Measurements from ENCODE around the gene PRKAR2A. TPM values are rescaled to one million over a fixed set of nuclear protein-coding genes. Genes with fewer than 3 reads are reported as not detected.
A peak's percentile ranks its signal among the peaks of the same experiment; 100 is the strongest.

The PRKAR2A gene
- 18.5 and 19.6 TPM in 2 replicates for polyA plus RNA-seq (2014; cell fraction: cytosol; rRNA removed)
- polyA plus RNA-seq (2014; cell fraction: nucleus; rRNA removed): 7.1 and 7.4 TPM in 2 replicates

DNA sequence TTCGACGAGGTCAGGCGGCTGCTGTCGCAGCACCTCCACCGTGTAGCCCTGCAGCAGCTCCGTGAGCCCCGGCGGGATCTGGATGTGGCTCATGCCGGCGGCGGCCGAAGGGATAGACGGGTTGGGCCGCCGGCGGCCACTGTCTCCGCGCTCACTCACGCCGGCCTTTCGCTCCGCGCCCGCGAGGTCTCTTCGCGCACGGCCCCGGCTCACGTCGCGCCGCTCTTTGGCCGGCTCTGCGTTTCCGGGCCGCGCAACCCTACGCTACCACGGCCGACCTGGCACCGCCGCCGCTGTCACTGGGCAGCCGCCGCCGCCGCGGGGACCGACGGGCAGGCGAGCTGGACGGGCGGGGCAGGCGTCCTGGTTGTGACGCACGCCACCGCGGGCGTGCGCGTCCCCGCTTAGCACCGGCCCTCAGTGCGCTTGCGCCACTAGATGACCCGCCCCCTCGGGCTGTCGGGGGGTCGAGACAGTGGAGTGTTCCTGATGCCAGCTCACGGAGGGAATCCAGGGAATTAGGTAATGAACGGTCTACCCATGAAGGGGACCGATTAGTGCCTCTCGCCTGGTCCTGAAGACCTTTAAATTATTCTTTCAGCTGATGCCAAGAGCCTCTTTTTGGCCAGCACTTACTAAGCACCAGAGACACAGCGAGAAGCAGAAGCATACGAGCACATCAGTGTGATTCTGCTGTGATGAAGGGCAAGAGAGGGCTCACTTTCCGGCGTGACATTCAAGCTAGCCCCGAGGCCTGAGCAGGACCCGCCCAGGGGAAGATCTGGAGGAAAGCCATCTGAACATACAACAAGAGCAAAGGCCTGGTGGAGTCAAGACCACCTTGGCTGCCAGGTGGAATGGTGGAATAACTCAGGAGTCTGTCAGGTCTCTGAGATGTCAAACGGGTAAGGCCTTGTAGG, at the start of gene PRKAR2A:
TSS of gene PRKAR2A (minus strand) at position 371 of the 920 bp plus-strand sequence. CDS start at position 93, 278 bp downstream.
- DNase-seq (ENCODE audit: low spot score): peak; percentile 83

DNA sequence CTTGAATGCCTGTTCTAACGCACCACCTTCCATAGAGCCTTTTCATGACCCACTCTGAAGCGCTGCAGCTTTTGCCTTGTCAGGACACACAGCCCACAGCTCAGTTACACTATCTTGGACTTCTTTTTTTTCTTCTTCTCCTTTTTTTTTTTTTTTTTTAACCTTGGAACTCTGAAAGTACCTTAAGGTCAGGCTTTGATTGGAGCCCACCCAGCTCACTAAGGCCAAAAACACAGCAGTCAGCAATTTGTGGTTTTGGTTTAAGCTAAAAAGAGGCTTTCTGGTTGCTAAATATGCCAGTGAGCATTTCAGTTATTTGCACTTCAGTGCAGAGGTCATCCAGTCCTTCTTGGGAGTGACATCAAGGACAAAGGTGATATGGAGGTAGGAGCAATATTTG, 49.3 kb upstream of the PRKAR2A start:
- no peak for DNase-seq (ENCODE audit: low spot score)

DNA sequence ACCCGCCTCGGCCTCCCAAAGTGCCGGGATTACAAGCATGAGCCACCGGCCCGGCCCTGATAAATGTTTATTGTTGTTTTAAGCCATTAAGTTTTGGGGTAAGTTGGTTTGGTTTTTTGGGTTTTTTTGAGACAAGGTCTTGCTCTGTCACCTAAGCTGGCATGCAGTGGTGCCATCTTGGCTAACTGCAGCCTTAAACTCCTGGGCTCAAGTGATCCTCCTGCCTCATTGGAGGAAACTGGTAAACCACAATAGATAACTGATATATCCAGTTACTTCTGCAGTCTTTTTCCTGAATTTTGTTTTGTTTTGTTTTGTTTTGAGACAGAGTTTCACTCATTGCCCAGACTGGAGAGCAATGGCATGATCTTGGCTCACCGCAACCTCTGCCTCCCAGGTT, 46.8 kb upstream of the PRKAR2A start:
- no peak for DNase-seq (ENCODE audit: low spot score)

DNA sequence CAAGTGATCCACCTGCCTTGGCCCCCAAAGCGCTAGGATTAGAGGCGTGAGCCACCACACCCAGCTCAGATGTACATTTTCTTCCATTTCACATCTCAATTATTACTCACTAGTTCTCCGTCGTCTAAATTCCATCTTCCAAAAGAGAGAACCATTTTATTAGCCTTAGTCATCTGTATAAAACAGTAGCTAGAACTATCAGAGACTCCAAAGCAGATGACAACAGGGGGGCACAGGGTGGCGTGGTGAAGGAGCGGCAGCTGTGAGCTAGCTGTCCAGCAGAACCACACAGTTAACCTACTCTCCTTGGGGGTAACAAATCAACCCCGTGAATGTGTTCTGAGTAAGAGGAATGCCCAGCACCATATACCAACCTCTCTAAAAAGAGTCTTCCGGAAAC, 43.9 kb upstream of the PRKAR2A start:
- no peak for DNase-seq (ENCODE audit: low spot score)

DNA sequence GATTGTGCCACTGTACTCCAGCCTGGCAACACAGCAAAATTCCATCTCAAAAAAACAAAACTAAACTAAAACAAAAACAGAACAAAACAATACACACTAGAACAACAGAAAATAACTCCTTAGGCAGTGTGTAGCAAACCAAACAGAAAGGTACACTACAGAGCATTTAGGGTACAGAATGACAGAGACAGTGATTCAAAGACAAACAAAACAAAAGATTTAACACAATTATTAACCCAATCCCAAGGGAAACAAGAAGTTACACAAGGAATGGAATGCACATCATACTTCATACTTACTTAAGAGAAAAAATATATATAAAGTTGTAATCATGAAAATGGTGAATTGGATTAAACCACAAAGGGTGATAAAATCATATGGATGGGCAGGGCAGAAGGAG, 38.1 kb upstream of the PRKAR2A start:
- no peak for DNase-seq (ENCODE audit: low spot score)

DNA sequence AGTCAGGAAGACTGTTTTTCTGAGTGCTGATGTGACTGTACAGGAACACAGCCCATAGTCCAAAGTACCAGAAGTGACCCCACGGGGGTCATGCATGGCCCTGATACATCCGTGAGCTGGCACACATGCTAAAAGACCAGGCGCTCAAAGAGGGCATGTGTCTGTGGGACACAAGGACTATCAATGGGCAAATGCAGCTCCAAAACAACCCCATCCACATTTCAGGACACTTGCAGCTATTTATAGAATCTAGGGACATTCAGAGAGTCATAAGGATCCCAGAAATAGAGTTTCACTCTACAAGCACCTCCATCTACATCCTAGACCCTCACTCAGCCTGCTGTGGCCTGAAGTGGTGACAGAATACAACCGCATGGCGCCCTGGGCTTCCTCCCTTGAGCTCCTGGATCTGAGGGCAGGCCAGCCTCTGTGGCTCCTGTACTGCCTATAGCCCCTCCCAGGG, 34.0 kb upstream of the PRKAR2A start:
- no peak for DNase-seq (ENCODE audit: low spot score)

DNA sequence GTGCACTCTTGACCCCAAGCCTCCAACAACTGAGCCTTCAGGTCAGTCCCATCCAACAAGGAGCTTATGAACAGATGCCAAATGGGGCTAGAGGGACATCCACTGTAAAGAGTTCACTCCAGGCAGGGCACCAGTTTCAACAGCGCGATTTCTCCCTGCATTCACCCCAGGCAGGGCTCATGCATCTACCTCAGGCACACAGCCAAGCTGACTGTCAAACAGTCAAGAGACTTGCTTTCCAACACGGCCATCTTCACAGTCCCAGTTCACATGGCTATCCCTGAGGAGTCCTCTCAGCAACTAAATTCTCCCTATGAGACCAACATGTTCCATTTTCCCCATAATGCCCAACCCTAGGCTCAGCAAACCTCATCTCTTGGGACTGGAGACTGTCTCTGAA, 33.3 kb upstream of the PRKAR2A start:
- DNase-seq (ENCODE audit: low spot score): no peak

DNA sequence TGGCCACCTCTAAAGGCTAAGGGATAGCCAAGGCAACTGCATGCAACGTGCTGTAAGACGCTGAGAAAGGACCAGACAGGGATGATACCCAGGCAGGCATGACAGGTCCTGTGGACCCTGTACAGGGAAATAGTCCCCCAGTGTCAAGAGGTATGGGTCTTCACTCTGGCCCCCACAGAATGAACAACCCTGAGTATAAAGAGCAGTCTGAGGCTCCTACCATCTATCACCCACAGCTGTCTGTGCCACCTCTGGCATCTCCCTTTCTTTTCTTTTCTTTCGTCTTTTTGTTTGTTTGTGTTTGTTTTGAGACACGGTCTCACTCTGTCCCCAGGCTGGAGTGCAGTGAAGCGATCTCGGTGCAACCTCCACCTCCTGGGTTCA, 32.3 kb upstream of the PRKAR2A start:
- DNase-seq (ENCODE audit: low spot score): no peak

DNA sequence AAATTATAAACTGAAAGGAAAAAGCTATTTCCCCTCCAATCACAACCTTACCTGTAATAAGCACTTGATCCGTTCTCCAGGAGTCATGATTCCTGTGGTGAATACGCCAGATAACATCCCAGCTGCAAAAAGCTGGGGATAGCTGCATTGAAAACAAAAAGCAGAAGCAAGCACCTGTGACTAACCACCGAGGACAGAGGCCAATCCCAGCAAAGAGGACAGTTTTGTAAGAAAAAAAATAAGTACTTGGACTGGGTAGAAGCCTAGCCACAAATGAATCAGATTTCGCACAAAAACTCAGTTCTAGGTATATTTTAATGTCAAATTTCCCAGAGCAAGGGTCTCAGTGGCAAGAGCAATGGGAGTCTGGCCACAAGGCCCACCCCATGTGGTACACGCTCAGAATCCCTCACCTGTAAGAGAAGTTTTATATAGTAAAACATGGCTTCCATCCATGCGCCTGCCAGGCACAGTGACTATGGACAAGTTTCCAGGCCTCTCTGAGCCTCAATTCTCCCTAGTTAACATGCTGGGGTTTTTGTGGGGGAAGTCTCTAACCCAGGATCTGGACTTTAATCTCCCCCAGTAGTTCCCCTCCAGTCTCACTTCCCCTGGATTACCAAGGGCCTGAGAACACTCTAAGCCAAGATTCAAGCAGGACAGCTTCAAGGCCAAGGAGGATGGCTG, 31.8 kb upstream of the PRKAR2A start:
- DNase-seq (ENCODE audit: low spot score): no peak

DNA sequence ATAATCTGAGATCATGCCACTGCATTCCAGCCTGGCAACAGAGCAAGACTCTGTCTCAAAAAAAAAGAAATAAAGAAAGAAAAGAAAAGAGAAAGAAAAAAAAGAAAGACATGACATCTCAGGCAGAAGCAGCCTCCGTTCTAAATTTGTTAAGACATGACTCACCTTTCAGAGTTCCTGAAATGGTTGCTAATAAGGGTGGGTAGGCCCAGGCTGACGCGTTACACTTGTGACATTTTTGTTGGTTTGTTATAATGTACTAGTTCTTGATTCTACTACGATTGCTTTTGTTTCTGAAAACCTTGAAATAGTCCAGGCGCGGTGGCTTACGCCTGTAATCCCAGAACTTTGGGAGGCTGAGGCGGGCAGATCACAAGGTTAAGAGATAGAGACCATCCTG, 30.0 kb upstream of the PRKAR2A start:
- no peak for DNase-seq (ENCODE audit: low spot score)

DNA sequence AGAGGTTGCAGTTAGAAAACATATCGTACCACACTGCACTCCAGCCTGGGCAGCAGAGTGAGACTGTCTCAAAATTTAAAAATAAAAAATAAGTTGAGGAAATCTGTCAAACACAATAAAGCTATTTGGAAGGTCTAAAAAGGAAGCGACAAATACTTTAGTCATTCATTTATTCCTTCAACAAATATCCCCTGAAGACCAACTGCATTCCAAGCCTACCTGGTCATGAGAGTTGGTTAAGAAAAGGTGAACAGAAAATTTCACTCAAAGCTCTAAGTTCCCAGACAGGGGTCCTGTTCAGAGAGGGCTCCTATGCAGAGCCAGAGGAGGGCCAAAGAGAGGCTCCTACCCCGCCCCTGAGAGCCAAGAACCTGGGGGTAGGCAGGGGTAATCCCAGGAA, 15.4 kb upstream of the PRKAR2A start:
- no peak for DNase-seq (ENCODE audit: low spot score)

DNA sequence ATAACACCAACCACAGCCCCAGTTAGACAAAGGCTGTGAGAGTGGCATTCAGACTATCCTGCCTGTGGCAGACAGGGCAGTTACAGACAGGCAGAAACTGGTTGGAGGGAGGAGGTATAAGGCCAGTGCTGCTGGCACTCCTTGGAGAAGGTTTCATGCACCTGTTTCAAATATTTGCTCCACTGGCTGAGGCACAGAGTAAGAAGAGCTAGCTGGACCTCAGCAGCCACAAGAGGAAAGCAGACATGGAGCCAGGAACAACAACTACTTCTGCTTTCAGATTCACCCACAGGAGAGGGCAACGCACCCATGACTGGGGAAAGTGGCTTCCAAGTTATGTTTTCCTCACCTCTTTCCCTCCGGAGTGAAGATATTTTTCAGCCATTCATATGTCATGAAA, 11.5 kb upstream of the PRKAR2A start:
- no peak for DNase-seq (ENCODE audit: low spot score)

DNA sequence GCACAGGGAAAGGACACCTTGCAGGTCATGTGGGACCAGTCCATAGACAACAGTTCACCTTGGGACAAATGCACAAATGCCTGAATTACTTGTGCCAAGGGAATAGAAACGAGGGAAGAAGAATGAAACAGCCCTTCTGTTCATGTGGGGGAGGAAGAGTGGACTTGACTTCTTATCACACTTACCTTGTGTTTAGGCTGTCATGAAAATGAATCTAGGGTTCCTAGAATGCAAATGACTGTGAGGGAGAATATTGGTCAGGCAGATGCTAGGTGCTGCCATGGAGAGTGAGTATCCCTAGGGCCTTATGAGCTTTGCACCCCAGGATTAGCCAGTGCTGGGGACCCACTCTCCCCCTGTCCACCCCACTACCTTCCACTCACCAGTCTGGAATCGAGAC, 11.0 kb upstream of the PRKAR2A start:
- no peak for DNase-seq (ENCODE audit: low spot score)

DNA sequence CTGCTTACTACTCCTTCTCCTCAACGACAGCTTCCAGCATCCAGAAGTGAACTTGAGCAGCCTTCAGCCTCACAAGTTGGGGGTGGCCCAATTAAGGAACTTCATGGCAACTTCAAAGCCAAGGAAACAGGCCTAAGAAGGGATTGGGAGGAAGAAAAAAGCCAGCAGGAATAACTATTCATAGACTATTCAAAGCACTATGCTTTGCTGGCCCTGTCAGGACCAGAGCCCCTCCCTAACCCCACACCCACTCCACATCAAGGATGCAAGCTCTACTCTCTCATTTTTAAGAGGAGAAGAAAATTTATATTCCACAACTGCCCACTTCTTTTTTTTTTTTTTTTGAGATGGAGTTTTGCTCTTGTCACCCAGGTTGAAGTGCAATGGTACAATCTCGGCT, 10.0 kb upstream of the PRKAR2A start:
- DNase-seq (ENCODE audit: low spot score): no peak

DNA sequence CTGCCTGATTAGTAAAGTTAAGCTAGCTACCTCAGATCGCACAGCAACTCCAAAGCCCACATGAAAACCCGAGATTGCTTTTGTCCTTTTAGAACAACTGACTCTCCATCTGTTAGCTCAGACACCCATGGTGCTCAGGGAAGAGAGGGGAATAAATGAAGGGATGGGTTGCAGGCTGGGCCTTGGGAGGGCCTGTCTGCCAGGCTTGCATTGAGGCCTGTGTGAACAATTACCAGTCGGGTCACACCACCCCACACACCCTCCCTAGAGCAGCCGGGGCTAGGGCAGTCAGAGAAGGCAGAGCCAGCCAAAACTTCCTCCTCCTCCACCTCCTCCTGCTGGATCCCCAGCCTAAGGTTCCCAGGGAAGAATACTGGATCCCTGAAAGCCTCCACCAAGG, 8.8 kb upstream of the PRKAR2A start:
- DNase-seq (ENCODE audit: low spot score): no peak

DNA sequence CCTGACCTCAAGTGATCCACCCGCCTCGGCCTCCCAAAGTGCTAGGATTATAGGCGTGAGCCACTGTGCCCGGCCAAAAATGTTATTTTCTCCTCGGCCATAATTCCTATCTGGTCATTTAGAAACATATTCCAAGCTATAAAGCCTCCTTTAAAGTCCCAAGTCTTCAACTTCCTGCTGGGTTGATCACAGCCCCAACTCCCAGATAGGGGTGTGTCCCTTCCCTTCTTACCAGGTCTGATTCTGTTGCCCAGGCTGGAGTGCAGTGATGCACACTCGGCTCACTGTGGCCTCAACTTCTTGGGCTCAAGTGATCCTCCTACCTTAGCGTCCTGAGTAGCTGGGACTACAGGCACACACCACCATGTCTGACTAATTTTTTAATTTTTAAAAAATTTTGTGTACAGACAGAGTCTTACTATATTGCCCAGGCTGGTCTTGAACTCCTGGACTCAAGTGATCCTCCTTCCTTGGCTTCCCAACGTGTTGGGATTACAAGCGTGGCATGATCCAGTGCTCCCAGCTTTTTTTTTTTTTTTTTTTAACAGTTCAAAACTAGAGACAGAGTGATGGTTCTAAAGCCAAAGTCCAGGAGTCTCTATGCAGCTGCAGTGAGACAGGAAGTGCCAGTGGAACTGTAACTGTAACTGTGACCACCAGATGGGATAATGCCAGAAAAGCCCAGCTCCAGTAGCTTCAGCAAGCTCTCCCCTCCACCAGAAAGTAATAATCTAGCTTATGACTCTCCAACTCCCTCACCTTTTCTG, 8.2 kb upstream of the PRKAR2A start:
- no peak for DNase-seq (ENCODE audit: low spot score)

DNA sequence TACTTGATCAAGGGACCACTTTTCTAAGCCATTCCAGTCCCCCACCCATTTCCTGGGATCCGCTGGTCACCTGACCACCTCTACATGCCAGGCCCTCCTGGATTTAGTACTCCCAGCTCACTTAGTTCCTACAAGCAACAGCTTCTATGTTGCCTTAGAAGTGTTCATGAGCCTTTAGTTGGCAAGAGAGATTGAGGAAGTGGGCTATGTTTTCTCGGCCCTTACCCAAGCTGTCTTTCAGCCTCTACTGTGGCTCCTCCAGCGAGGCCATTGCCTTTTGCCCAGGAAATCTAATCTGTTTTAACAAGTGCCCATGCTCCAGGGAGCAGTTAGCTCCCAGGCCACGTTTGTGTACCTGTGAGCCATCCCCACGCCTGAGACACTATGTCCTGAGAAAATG, 4.5 kb upstream of the PRKAR2A start:
- DNase-seq (ENCODE audit: low spot score): no peak

DNA sequence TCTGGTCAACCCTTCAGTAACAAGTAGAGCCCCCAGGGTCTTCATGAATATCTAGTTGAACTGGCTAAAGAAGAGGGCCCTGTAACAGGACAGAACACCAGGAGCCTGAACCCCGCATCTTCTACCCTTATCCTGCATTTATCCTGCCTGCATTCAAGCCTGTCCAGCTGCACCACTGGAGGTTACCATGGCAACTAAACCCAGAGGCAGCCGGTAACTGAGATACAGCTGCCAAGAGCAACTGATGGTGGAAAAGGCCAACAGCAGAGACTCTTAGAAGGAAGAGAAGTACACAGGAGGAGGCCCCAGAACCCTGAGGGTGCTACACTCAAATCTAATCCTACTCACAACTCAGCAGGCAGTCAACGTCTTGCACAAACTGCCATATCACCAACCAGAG, 3.7 kb upstream of the PRKAR2A start:
- peak; percentile 72 for DNase-seq (ENCODE audit: low spot score)

DNA sequence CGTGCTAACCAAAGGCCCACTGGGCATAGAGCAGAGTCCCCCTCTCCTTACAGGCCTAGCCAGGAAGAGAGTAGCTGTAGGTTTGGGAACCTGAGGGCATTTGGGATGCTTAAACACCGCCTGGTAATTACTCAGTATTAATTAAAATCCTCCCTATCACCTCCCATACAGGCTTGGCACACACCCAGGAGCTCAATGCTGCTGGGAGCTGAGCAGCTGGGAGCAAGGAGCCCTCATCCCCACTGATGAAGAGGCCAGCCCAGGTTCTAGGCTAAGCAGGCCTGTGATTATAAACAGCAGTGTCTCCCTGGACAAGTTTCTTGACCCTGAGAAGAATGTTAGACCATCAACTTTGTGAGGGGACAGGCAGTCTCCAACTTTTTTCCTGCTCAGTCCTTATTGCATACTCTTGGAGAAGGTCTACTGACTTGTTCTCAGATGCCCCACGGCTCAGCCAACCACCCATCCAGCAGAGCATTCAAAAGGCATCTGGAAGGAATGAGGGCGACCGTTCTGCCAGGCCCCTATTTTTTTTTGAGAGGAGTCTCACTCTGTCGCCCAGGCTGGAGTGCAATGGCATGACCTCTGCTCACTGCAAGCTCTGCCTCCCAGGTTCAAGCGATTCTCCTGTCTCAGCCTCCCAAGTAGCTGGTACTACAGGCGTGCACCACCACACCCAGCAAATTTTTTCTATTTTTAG, 1.3 kb upstream of the PRKAR2A start:
- DNase-seq (ENCODE audit: low spot score): no peak

DNA sequence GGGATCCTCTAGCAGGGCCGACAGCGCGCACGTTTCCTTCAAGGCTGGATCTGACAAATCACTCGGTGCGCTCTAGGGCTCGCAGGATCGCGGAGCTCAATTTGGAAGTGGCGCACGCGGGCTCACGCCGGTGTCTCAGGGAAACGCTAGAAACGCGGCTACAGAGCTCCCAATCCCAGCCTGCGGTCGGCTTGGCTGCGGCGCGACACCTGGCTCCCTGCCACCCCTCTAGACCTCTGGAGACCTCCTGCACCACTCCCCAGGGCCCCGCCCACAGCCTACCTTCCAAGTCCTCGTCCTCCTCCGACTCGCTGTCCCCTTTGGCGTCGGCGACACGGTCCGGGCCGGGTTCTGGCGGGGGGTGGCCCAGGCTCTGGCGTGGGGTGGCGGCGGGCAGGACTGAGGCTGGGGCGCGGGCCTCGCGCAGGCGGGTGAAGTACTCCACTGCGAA, 596 bp downstream of the PRKAR2A start:
- peak; percentile 65 for DNase-seq (ENCODE audit: low spot score)

DNA sequence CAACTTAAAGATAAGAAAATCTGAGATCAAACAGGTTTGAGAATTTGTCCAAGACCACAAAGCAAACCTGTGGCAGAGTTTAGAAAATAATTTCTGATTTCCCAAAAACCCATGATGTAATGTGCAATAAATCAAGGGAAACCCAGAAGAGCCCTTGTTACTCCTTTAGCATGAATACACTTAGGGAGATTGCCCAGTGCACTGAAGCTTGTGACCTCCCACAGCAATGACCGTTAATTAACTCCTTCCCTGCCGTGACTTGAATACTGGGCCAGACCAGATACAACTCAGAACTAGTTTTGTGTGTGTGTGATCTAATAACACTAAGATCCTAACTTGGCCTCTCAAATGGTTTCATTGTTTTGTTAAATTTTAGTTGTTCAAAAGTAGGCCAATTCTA, 2.5 kb downstream of the PRKAR2A start:
- DNase-seq (ENCODE audit: low spot score): no peak

Measured in SK-N-DZ (cell line).